Motor neuron (in vitro differentiated cells): ENCODE measurements around the gene ETS2. TPM values are rescaled to one million over a fixed set of nuclear protein-coding genes. Genes with fewer than 3 reads are reported as not detected.
A peak's percentile ranks its signal among the peaks of the same experiment; 100 is the strongest.

Source experiments
- ATAC-seq, 8 experiments: fragments of 200-7000 bp; cut with Tn5 transposase; replicated peaks in 6 of 8; 2 replicates each; pipeline ENCODE4 v1.8.0; 2021; ENCODE audit warnings: mild to moderate bottlenecking in 8 of 8, moderate library complexity in 8 of 8
- H3K27ac ChIP-seq, 2 donors: fragments of 250-450 bp; sonication (Bioruptor Pico); 2 replicates each; pipeline ENCODE4 v1.9.0; 2021; ENCODE audit warnings: antibody characterized with exemption in 2 of 2, mild to moderate bottlenecking in 2 of 2, moderate library complexity in 1 of 2
- H3K4me1 ChIP-seq, 2 donors: fragments of 250-450 bp; sonication (Bioruptor Pico); replicated peaks in 1 of 2; 2 replicates each; pipeline ENCODE4 v1.6.1; 2021; ENCODE audit warnings: antibody characterized with exemption in 2 of 2, mild to moderate bottlenecking in 2 of 2, moderate library complexity in 1 of 2
- H3K4me3 ChIP-seq, 5 donors: fragments of 250-450 bp; sonication (Bioruptor Pico); 2 replicates each; pipeline ENCODE4 v1.9.0; 2021; ENCODE audit warnings: antibody characterized with exemption in 5 of 5, mild to moderate bottlenecking in 5 of 5, moderate library complexity in 4 of 5
- WGBS, 10 experiments: fragments of 450-650 bp; shearing (Covaris generic); methylation state at CpG; one replicate each; pipeline ENCODE4 v1.0.0; 2022; 5-methylcytosine and 5-hydroxymethylcytosine counted together
- in situ Hi-C, 9 experiments: fragments of 400-800 bp; cut with MboI; loops; one replicate each; pipeline ENCODE4 v1.15.0; 2021; ENCODE audit warnings: low sequenced_read_pairs in 9 of 9, low pct_unique_long_range_greater_than_20kb in 2 of 9; ENCODE audit not compliant: unreplicated experiment in 9 of 9
- total RNA-seq, 8 experiments: library from RNA; unstranded; fragments of 300-600 nt; gene quantifications; 2 replicates each; pipeline versions ENCODE4 v1.2.3 to v1.2.4, GENCODE V29; 2022

ETS2 gene
- 10 to 100 TPM in 3 of 8 experiments, 1 to 10 TPM in 5; 6.4 to 44.1 (median 9.2) TPM for total RNA-seq

DNA sequence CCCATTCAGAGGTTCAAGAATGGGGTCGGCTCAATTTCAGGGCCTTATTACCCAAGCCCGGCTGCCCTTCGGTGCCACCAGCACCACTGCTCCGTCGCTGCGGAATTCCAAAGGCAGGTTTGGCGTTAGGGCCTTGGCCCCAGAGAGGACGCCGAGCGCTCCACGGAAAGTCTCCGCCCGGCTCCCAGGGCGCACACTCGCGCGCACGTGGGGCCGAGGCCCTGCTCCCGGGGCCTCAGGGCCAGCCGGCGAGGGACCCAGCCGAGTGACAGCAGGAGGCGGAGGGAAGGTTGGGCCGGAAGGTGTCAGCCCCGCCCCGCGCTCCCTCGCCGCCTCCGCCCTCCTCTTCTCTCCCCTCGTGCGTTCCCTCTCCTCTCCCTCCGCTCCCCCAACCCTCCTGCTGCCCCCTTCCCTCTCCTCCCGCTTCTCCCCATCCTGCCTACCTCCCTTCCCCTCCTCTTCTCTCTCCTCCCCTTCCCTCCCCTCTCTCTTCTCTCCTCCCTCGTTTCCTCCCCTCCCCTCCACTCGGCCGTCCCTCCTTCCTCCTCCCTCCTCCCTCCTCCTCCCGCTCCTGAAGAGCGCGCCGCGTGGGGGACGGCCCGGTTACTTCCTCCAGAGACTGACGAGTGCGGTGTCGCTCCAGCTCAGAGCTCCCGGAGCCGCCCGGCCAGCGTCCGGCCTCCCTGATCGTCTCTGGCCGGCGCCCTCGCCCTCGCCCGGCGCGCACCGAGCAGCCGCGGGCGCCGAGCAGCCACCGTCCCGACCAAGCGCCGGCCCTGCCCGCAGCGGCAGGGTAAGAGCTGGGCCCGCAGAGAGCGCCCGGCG, at the start of gene ETS2:
ETS2 (plus strand) TSS at position 602 of the 825 bp plus-strand sequence. CDS start 4,106 bp downstream, outside the sequence.
- H3K4me3 ChIP-seq = peak within 1 kb of the TSS; percentile 59 to 92 (median 78)
- in situ Hi-C loops = no loop called here
- H3K27ac ChIP-seq = peak within 1 kb of the TSS; percentile 61 to 70
- ATAC-seq = peak; percentile 77 to 87 (median 84)
- WGBS, 10 experiments = 0% methylated on average over 1 to 2 of the region's 76 CpGs; no CpG with 5 or more reads in 8 of the 10 experiments
- peaks cover 16 to 26% of the 10 kb centered on the region in 2 donors for H3K4me1 ChIP-seq

DNA sequence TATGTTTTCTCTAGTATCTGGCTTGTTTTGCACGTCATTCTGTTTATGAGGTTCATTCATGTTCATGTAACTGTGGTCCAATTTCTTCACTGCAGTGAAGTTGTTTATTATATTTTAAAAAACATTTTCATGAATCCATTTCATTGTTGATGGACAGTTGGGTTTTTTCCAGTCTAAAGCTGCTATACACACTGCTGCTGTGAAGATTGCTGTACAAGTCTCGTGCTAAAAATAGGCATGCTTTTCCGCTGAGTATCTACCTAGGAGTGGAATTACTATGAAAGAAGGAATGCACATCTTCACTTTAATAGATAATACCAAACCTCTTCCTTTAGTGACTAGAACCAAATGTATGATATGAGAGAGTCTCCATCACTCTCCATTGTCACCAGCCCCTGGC, 49.0 kb upstream of the ETS2 start:
- no peaks in the 10 kb centered on the region for H3K4me1 ChIP-seq
- H3K4me3 ChIP-seq = no peak overlapping the region
- WGBS, 10 experiments = 11 to 100% (median 86%) methylated on average over 1 to 3 of the region's 3 CpGs; no CpG with 5 or more reads in 1 of the 10 experiments
- no peak for ATAC-seq
- in situ Hi-C loops = no loop called here
- H3K27ac ChIP-seq = no peak overlapping the region

DNA sequence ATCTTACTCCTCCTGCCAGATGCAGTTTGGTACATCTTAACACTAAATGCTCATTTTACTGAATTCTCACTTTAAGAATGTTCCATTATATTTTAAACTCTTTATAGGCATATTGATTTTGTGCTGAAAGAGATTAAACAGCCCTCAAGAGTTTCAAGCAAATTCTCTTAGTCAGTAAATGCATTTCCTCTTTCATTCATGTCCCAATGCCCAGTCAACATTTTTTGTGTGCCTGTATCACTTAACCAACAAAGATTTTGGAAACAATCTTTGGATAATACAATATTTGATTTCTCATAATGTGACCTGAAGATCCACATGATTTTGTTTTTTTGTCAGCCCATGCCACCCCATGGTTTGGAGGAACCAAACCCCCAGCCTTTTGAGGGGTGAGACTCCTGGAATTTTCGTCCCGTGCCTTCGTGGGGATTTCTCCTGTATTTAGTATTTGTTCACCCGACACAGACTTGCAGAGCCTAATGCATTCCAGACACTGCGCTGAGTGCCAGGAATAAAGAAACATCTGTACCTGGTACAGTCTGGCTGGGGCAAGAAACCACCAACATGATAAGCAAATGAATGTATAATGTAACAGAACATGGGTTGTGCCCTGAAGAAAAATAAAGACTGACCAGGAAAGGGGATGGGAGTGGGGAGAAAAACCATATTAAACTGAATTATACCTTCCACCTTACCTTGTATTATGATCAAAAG, 47.1 kb upstream of the ETS2 start:
- H3K4me3 ChIP-seq = no peak overlapping the region
- no peak for ATAC-seq
- WGBS, 10 experiments = 13 to 100% (median 87%) methylated on average over 1 to 5 of the region's 5 CpGs; no CpG with 5 or more reads in 2 of the 10 experiments
- no peak overlapping the region for H3K27ac ChIP-seq
- in situ Hi-C loops = no loop called here
- H3K4me1 ChIP-seq = no peaks in the 10 kb centered on the region

DNA sequence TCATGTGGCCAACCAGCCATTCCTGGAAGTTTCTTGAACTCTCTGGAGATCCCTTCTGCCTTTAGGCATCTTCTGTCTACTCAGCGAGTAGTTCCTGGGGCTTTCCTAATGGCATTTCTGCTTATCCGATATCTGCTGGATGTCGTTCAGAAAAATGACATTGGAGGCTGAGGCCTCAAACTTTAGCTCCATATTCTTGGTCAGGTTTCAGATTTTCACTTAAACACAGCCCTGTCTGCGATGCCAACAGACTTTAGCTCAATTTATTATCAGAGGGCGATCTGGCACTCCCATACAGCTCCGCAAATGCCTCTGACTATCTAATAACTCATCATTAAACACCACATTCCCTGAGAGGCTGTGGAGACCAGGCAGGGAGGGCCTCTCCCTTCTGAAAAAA, 46.3 kb upstream of the ETS2 start:
- H3K4me1 ChIP-seq = no peaks in the 10 kb centered on the region
- H3K27ac ChIP-seq = no peak overlapping the region
- 76 to 100% (median 86%) methylated on average over 1 to 6 of the region's 6 CpGs; no CpG with 5 or more reads in 2 of the 10 experiments for WGBS, 10 experiments
- ATAC-seq = no peak
- in situ Hi-C loops = no loop called here
- no peak overlapping the region for H3K4me3 ChIP-seq

DNA sequence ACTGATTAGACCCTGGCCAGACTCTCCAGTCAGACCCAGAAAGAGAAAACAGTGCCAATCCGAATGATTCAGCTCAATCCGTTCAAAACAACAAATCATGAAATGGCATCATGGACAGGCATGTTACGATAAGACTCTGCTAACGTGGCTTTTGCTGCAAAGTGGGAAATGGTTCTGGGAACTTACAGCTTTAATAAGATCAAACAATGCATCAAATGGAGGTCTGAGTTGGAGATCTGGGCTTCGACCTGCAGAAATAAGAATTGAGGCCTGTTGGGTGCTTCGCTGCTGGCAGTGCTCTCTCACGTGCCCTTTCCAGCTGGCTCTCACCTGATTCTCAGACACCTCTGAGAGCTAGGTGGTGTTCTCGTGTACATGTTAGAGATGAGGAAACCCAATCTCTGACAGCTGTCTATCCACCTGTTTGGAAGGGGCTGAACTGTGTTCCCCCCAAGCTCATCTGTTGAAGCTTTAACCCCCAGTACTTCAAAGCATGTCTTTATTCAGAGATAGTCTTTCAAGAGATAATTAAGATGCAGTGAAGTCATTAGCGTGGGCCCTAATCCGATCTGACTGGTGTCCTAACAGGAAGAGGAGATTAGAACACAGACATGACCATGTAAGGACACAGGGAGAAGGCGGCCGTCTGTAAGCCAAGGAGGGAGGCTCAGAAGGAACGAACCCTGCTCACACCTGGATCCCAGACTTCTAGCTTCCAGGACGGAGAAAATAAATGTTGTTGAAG, 45.5 kb upstream of the ETS2 start:
- Histone ChIP-seq H3K4me3 (no peak overlapping the region), H3K27ac (no peak overlapping the region), H3K4me1 (no peaks in the 10 kb centered on the region)
- in situ Hi-C loops = no loop called here
- 68 to 84% (median 77%) methylated on average over 2 to 11 of the region's 14 CpGs; no CpG with 5 or more reads in 2 of the 10 experiments for WGBS, 10 experiments
- ATAC-seq = no peak

DNA sequence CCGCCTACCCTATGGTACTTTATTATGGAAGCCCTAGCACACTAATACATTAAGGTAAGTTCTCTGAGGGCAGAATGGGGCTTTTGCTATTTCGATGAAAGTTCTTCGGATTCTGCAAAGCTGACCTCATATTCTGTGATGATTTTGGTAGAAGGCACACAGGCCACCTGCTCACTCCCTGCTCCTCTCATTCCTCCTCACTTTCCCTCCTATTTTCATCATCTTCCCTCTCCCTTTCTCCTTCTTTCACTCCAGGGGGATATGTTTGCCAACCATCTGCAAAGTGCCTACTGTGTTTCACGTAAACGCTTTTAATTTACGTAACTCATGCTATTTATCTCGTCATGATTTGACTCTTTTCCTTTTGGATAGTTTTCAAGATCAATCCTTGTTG, 45.0 kb upstream of the ETS2 start:
- in situ Hi-C loops = no loop called here
- Histone ChIP-seq H3K4me3 (no peak overlapping the region), H3K4me1 (no peaks in the 10 kb centered on the region), H3K27ac (no peak overlapping the region)
- 61 to 100% (median 89%) methylated on average over 2 to 7 of the region's 7 CpGs for WGBS, 10 experiments
- ATAC-seq = no peak

DNA sequence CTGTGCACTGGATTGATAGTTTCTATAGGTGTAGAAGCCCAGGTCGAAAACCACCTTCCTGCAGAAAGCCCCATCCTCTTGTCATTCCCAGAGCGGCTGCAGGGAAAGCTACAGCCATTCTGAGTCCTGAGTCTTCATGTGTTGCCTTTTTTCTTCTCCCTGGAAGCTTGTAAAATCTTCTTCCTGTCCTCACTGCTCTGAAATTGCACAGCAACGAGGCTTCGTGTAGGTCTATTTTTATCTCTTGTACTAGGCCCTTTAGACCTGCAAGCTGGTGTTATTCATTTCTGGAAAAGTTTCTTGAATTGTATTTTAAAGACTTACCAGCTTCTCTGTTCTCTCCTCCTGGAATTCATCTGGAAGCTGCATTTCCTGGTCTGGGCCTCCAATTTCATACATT, 44.2 kb upstream of the ETS2 start:
- no peak overlapping the region for H3K4me3 ChIP-seq
- WGBS, 10 experiments = 29 to 100% (median 73%) methylated on average over 1 to 4 of the region's 4 CpGs
- no peaks in the 10 kb centered on the region for H3K4me1 ChIP-seq
- no peak for ATAC-seq
- in situ Hi-C loops = no loop called here
- H3K27ac ChIP-seq = no peak overlapping the region

DNA sequence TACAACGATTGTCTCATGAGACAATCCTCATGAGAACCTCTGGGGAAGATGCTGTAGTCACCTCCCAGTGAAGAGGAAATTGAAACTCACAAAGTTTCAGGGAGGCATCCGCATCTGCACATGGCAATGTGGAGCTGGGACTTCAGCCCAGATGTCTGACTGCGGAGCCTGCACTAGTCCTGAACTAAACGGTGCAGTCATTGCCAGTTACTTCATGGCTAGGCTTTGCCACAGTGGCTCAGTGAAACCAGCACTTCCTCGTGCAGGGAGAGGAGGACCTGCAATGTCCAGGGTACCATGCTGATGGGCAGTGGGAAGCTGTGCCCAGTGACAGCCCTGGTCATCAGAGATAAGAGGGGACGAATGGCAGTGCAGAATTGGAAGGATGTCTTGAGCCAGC, 40.7 kb upstream of the ETS2 start:
- in situ Hi-C loops = no loop called here
- Histone ChIP-seq H3K27ac (no peak overlapping the region), H3K4me1 (no peaks in the 10 kb centered on the region), H3K4me3 (no peak overlapping the region)
- ATAC-seq = no peak
- 0 to 93% (median 37%) methylated on average over 1 to 4 of the region's 6 CpGs; no CpG with 5 or more reads in 3 of the 10 experiments for WGBS, 10 experiments

DNA sequence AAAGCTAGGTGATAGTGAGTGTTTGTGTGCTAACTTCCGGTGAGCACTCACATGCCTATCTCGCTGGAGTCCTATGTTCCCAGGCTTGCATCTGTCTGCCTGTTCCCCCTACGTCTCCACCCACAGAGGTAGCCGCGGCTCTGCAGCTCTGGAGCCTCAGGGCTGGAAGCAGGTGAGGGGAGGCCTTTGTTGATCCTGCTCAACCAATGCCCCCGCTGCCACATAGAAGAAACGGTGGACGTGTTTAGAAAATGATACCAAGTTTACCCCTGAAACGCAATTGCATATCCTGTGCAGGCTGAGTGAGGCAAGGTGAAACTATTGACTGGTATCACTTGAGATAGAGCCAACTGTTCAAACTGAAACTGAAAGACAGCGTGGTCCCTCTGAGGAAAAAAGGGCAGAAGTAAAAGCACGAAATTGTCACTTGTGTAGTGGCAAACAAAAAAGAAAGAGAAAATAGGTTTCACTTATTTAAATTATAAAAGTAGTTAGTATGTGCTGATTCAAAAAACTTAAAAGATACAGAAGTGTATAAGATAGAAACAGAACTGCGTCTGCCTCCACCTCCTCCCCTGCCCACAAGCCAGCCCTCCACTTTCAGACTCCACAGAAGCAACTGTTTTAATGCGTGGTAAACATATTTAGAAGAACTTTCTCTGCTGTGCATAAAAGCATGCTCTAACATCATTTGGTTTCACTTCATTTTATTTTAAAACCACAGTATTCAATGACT, 38.6 kb upstream of the ETS2 start:
- 68 to 100% (median 80%) methylated on average over 1 to 13 of the region's 13 CpGs for WGBS, 10 experiments
- in situ Hi-C loops = no loop called here
- no peak for ATAC-seq
- Histone ChIP-seq H3K4me1 (no peaks in the 10 kb centered on the region), H3K4me3 (no peak overlapping the region), H3K27ac (no peak overlapping the region)

DNA sequence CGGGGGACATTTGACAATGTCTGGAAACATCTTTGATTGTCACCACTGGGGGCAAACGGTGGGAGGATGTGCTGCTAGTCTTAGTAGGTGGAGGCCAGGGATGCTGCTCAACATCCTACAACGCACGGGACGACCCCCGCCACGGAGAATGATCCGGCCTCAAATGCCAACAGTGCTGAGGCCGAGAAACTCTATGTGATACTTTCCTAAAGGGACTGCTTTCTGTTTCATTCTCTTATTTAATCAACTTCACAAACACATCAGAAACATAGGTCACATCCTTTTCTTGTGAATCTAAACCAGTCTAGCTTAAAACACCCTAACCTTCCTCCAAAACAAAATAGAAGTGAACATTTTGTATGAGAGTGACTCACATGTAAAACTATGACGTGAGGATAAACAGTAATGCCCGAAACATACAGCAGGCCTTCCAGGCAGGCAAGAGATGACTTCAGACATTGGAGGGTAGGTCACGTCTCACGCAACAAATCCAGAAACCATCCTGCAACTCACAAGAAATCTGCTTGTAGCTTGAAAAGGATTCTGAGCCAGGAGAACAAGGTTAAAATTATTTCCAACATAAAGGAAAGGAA, 37.2 kb upstream of the ETS2 start:
- Histone ChIP-seq H3K4me3 (no peak overlapping the region), H3K4me1 (no peaks in the 10 kb centered on the region), H3K27ac (no peak overlapping the region)
- in situ Hi-C loops = no loop called here
- ATAC-seq = peak in 2 of 8 experiments; percentile 37 to 69
- 53 to 98% (median 83%) methylated on average over 1 to 9 of the region's 13 CpGs; no CpG with 5 or more reads in 2 of the 10 experiments for WGBS, 10 experiments

DNA sequence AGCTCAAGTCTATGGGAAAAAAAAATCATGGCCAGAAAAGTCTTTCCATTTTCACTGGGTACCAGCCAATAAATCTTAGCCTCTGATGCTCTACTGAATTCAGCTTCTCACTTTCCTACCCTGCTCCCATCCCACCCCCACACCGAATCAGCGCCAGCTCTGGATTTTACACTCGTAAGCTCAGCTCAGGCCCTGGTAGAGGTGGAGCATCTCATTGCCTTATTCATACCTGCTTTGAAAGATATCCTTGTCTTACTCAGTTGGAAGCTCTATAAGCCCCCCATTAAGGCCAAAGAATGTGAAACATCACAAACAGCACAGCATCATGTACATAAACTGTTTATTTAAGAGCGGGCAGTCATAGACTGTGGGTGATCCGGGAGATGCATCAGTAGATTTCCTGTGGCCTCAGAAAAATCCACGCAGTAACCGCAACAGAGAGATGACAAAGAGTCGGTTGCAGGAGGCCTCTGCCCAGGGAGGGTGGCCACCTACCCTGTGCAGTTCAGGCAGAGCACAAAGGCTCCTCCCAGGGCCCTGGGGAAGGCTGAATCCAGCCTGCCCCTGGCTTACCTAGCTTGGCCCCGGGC, 36.4 kb upstream of the ETS2 start:
- in situ Hi-C loops = no loop called here
- H3K27ac ChIP-seq = no peak overlapping the region
- H3K4me1 ChIP-seq = no peaks in the 10 kb centered on the region
- ATAC-seq = peak in 1 of 8 experiments; percentile 29
- H3K4me3 ChIP-seq = no peak overlapping the region
- WGBS, 10 experiments = 50 to 100% (median 90%) methylated on average over 1 to 4 of the region's 9 CpGs; no CpG with 5 or more reads in 3 of the 10 experiments

DNA sequence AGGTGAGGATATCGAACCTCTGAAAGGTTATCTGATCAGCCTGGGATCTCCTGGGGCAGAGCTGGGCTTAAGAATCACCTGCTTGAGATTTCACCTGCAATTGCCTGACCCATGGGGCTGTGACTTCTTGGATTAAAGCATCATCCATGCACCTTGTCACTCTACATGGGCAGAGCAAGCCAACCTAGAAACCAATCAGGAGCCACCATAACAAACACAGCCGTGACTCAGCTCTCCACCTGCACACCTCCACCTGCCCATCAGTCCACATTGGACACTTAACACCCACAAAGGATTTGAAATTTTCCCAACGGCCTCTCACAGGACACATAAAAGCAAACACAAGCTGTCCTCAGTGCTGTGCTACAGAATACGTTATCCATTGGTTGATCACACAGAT, 35.1 kb upstream of the ETS2 start:
- no peak overlapping the region for H3K4me3 ChIP-seq
- WGBS, 10 experiments = 74 to 100% (median 83%) methylated on average over 1 to 4 of the region's 4 CpGs; no CpG with 5 or more reads in 1 of the 10 experiments
- in situ Hi-C loops = no loop called here
- no peak for ATAC-seq
- no peaks in the 10 kb centered on the region for H3K4me1 ChIP-seq
- no peak overlapping the region for H3K27ac ChIP-seq
